ENCODE measurements around the gene LAPTM5. TPM values are rescaled to one million over a fixed set of nuclear protein-coding genes. Genes with fewer than 3 reads are reported as not detected.

LAPTM5 gene
- total RNA-seq, 1 donor from 2014 or later = 28.6 TPM

DNA sequence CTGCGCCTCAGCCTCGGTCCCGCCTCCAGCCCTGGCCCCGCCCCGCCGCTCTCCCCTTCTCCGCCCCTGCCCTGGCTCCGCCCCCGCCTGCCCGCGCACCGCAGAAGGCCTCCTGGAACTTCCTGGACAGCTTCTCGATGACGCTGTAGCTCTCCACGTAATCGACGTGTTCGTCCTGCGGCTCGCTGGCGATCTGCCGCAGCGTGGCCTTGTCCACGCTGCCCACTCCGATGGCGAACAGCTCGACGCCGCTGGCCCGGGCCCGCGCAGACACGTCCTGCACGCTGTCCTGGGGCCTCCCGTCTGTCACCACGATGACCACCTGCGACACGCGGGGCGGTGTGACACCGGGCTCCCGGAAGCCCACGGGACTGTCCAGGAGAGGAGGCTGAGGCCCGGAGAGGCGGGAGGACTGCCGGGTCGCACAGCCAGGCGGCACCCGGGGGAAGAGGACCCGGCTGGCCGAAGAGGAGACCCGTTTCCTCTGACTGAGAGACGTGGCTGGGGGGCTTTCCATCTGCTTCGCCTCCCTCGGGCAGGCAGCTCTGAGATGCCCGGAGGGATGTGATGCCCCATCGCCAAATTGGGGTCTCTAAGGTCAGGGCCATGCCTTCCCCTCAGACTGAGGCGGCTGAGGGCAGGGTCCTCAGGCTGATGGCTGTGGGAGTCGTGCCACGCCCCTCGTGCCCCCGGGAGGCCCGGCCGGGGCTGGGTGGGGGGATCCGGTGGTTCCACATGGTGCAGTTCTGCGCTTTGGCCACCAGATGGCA lies 38.8 kb downstream of the LAPTM5 start:
- peak; percentile 91 to 98 for DNase-seq (ENCODE audit: low read depth in 2 of 2)

DNA sequence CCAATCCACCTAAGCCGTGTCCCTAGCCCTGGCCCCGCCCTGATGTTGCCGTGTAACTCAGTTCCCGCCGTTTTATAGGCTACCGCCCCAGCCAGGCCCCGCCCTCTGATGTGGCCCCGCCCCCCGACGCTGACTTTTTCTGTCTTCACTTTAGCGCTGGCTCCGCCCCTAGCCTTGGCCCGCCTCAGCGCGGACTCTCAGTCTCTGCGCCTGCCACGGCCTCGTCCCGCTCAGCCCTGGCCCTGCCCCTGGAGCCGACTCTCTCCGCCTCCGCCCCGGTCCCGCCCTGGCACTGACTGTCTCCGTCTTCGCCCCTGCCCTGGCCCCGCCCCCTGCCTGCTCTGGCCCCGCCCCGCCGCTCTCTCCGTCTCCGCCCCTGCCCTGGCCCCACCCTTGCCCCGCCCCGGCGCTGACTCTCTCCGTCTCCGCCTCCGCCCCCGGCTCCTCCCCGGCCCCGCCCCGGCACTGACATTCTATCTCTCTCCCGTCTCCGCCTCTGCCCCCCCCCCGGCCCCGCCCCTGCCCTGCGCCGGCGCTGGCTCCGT lies 39.4 kb downstream of the LAPTM5 start:
- DNase-seq (ENCODE audit: low read depth in 2 of 2) = peak; percentile 90 to 98

DNA sequence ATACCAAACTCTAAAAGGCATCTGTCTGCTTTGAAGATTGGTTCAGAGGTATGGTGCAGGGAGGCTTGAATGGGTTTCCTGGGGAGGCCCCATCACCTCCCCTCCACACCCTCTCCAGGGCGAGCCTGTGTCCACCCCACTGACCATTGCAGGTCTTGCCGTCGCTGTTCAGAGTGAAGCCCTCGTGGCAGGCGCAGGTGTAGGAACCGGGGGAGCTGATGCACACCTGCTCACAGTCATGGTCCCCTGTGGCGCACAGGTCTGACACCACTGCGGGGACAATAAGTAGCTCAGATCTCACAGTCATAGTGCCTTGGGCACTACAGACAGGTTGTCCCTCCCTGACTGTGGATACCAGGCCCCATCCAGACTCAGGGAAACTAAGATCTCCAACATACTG lies 40.9 kb downstream of the LAPTM5 start:
- no peak for DNase-seq (ENCODE audit: low read depth in 2 of 2)

DNA sequence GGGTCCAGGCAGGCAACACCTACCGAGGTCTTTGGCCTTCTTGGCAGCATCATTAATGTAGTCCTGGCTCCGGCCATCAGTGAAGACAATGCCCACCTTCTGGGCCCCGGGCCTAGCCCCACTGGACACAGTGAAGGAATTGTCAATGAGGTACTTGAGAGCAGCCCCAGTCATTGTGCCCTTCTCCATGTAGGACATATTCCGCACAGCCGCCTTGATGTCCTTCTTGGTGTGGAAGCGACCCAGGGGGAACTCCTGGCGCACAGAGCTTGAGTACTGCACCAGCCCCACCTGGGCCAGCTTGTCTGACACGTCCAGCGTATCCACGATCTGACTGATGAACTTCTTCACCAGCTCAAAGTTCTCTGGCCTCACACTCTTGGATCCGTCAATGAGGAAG lies 41.7 kb downstream of the LAPTM5 start:
- DNase-seq (ENCODE audit: low read depth in 2 of 2) = no peak

DNA sequence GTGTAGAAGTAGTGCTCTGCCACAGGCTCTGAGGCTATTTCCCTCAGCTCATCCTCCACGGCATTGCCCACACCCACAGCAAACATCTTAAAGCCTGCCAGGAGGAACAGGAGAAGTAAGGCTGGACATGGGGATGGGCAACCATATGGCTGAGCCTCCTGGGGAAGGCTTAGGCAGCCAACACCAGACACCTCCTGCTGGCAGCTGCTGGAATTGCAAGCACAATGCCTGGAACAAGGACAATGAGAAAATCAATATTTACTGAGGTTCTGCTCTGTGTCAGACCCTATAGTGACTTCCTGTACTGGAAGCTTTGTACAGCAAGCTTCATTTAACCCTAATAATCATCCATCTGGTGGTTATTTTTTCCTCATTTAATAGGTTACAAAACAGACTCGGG lies 42.4 kb downstream of the LAPTM5 start:
- DNase-seq (ENCODE audit: low read depth in 2 of 2) = no peak

- DNase-seq (ENCODE audit: low read depth in 2 of 2) = no peak
Observed at GRCh38 chr1:30714536-30715090, 43.0 kb downstream of the LAPTM5 start.

DNA sequence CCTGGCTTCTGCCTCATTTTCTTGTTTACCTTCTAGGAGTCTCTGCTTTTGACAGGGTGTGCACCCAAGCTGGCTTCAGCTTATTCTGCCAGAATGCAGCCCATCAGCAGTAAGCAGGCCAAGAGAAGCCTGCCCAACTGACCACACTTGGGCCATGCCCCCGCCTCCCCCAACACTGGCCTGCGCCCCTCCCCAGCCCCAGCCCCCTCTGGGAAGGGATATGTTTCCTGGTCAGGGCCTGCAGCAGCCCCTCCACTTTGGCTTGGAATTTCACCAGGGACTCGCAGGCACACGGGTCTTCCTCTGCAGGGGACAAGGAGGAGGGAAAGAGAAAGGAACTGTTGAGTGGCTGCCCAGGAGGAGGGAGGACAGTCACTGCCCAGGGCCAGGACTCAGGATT lies 43.5 kb downstream of the LAPTM5 start:
- DNase-seq (ENCODE audit: low read depth in 2 of 2) = no peak

GRCh38 chr1:30713311-30713710 lies 44.3 kb downstream of the LAPTM5 start:
- no peak for DNase-seq (ENCODE audit: low read depth in 2 of 2)

DNA sequence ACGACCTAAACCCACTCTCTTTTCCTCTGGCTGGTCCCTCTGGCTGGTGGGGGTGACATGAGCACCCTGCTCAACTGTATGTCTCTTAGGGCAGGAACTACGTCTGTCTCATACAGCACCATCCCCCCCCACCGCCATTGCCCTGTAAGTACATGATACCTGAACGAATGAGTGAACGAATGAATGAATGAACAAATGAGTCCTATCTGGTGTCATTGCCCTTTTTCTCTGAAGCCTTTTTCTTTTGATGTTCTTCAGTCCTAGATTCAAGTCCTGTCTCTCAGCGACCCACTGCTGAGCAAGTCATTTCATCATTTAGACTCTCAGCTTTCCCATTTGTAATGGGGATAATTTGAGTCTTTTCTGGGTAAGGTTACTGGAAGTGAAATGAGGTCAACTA lies 45.0 kb downstream of the LAPTM5 start:
- DNase-seq (ENCODE audit: low read depth in 2 of 2) = no peak

GRCh38 chr1:30710407-30710806 lies 47.2 kb downstream of the LAPTM5 start:
- DNase-seq (ENCODE audit: low read depth in 2 of 2) = no peak

DNA sequence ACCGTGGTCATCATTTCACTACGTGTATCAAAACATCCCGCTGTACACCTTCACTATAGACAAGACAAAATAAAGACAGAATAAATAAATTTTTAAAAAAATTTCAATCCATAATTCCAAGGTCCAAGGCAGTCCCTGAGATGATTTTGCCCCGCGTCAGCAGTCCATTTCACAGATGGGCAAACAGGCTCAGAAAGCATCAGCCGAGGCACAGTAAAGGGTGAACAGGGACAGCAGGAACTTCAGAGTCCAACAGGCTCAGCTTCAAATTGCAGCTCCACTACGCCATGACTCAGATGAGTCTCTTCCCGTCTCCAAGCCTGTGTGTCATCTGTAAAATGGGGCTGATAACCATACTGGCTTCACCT lies 49.2 kb downstream of the LAPTM5 start:
- DNase-seq (ENCODE audit: low read depth in 2 of 2) = no peak

GRCh38 chr1:30707412-30708360 lies 49.9 kb downstream of the LAPTM5 start:
- DNase-seq (ENCODE audit: low read depth in 2 of 2) = peak; percentile 60 to 64

- DNase-seq (ENCODE audit: low read depth in 2 of 2) = no peak
Observed at GRCh38 chr1:30706528-30706927, 51.0 kb downstream of the LAPTM5 start.

GRCh38 chr1:30705698-30706097 lies 51.9 kb downstream of the LAPTM5 start:
- no peak for DNase-seq (ENCODE audit: low read depth in 2 of 2)

DNA sequence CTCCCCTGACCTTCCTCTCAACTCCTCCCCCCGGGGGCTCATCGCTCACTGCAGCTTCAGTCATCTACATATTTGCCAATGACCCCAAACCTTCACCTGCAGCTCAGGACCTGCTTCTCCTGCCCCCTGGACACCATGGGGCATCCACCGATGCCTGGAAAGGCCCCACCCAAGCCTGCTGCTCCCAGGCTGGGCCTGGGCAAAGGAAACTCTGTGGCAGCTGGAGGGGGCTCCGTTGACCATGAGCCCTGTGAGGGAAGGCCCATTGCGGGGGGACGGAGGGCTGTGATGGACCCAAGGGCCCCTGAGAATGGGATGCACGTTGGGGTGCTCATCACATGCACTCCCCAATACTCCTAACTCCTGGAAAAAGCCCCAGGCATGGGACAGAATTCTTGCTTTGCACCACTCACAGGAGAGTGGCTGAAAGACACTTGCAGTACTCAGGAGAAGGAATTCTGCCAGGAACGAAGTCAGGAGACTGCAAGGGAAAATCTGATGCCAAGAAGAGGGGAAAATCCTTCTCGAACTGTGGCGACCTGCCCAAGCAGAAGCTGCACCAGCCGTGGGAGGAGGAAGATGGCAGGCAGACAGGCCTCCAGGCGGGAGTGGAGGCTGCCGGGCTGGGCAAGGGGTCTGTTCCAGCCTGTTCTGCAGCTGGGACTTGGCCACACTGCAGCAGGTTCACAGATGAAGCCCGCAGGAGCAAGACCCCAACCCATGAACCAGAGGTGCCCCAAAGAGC lies 52.6 kb downstream of the LAPTM5 start:
- no peak for DNase-seq (ENCODE audit: low read depth in 2 of 2)

GRCh38 chr1:30704271-30704670 lies 53.3 kb downstream of the LAPTM5 start:
- DNase-seq (ENCODE audit: low read depth in 2 of 2) = no peak

GRCh38 chr1:30702823-30703222 lies 54.8 kb downstream of the LAPTM5 start:
- no peak for DNase-seq (ENCODE audit: low read depth in 2 of 2)

- no peak for DNase-seq (ENCODE audit: low read depth in 2 of 2)
Observed at GRCh38 chr1:30701258-30701633, 56.3 kb downstream of the LAPTM5 start.

DNA sequence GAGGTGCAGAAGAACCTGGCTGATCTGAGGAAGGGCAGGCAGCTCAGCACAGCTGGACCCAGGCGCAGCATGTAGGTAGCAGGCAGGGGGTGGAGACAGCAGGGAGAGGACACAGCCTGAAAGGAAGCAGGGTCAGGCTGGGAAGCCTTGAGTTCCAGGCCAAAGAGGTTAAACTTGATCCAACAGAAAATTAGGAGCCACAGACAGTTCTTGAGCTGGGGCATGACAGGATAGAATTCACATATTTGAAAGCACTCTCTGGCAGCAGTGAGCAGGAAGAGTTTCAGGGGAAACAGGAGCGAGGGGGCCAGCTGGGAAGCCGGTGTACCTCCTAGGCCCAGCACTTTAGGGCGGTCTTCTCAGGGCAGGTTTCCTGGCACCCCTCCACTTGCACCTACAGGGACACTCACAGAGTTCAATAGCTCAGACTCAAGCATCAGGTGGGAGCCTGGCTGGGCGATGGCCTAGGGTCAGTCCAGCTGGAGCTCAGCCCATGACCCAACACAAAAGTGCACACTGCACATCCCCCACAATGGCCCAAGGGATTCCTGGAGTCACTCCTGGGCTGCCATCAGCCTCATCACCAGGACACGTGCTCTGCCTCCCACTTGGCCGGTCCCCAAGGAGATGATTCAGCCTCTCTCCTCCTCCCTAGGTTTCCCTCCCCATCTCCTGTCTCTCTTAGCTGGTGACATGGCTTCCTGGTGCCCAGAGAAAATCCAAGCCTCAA lies 56.9 kb downstream of the LAPTM5 start:
- DNase-seq (ENCODE audit: low read depth in 2 of 2) = peak in 1 of 2 donors; percentile 16

DNA sequence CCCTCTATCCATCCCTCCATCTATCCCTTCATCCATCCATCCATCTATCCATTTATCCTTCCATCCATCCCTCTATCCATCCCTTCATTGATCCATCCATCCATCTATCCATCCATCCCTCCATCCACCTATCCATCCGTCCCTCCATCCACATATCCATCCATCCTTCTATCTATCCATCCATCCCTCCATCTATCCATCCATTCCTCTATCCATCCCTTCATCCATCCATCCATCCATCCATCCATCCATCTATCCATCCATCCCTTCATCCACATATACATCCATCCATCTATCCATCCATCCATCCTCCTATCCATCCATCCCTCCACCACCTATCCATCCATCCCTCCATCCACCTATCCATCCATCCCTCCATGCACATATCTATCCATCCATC lies 57.8 kb downstream of the LAPTM5 start:
- no peak for DNase-seq (ENCODE audit: low read depth in 2 of 2)

Measured in dermis microvascular lymphatic vessel endothelial cell (primary cell).